ENCODE data around the gene CIC. TPM values are rescaled to one million over a fixed set of nuclear protein-coding genes. Genes with fewer than 3 reads are reported as not detected.
A peak's percentile ranks its signal among the peaks of the same experiment; 100 is the strongest.

The CIC gene
- total and polyA plus RNA-seq, 9 of the 15 experiments (the other 6 are each of a cell fraction or from before 2014, with no cell fraction given), result 0.07 to 44.7 (median 8.6) TPM

DNA sequence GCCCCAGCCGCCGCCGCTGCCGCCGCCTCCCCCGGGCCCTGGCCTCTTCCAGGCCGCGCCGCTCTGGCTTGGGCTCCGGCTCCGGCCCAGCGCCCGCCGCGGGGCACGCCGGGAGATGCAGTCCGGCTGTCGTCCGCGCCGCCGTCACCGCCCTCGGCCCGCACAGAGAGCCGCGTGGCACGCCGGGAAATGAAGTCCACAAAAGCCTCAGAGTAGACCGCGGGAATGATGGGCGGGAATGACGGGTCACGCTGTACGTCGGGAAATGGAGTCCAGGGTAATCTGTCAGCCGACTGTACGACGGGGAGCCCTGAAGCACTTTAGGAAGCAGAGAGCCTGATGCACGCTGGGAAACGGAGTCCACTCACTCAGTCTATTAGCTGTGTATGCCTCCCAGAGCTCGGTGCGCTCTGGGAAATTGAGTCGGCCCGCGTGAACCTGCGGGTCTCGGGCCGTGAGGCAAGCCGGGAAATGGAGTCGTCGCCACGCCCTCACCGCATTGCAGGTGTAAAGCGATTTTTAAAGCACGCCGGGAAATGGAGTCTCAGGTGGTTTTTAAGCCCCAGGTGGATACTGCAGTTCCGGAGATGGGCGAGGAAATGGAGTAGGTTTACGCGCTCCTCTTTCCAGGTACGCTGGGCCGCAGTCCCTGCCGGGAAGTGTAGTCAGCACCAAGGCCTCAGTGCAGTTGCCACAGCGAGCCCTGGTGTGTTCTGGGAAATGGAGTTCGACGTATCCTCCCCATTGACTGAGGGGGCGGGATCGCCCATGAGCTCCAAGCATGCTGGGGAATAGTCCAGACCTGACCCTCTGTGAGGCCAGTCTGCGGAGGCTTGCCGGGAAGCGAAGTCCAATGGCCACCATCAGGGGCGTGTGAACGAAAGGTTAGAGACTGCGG lies 26.3 kb upstream of the CIC start, which contains the start of gene GSK3A (continued):
- peak; percentile 92 for TF ChIP-seq ZBTB1 (CRISPR knock-in tag; IDR thresholded peaks at IDR 0.05; ENCODE audit: borderline replicate concordance, low read depth)
- TF ChIP-seq, protein P1, sequence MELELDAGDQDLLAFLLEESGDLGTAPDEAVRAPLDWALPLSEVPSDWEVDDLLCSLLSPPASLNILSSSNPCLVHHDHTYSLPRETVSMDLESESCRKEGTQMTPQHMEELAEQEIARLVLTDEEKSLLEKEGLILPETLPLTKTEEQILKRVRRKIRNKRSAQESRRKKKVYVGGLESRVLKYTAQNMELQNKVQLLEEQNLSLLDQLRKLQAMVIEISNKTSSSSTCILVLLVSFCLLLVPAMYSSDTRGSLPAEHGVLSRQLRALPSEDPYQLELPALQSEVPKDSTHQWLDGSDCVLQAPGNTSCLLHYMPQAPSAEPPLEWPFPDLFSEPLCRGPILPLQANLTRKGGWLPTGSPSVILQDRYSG (tag; conservative IDR thresholded peaks at IDR 0.05; ENCODE audit: low read depth), result peak; percentile 80; the same call in 1 of the 2 replicates
- TF ChIP-seq ZNF384 (IDR thresholded peaks at IDR 0.05; ENCODE audit: low read depth, low read length), result 0 out of 2 replicates have a peak, but pooled peaks have one; percentile 15
- peak in 1 of 2 experiments; percentile 11; a peak in 1 of 4 replicates for TF ChIP-seq SRF (CRISPR knock-in tag; IDR thresholded peaks at IDR 0.05)
- TF ChIP-seq RFX1 (IDR thresholded peaks at IDR 0.05), result peak; percentile 75
- TF ChIP-seq HDAC1 (IDR thresholded peaks at IDR 0.05), result no peak; a peak in 2 of 4 replicates
- peak; percentile 57; the same call in 1 of the 2 replicates for TF ChIP-seq CEBPG (CRISPR knock-in tag; IDR thresholded peaks at IDR 0.05)
- TF ChIP-seq CEBPG (tag; conservative IDR thresholded peaks at IDR 0.05 in 1 of 2, IDR thresholded peaks at IDR 0.05 in 1 of 2), result peak; percentile 63 to 82; a peak in 3 of 4 replicates
- TF ChIP-seq, protein P2, sequence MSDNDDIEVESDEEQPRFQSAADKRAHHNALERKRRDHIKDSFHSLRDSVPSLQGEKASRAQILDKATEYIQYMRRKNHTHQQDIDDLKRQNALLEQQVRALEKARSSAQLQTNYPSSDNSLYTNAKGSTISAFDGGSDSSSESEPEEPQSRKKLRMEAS (CRISPR knock-in tag; IDR thresholded peaks at IDR 0.05), result peak; percentile 60
- 0 out of 2 replicates have a peak, but pooled peaks have one; percentile 49 for TF ChIP-seq ZBTB2 (IDR thresholded peaks at IDR 0.05)
- TF ChIP-seq NFE2 (IDR thresholded peaks at IDR 0.05; ENCODE audit: low read depth), result peak; percentile 46; the same call in 1 of the 2 replicates
